H7 (cell line): ENCODE results near the gene CCN6. TPM values are rescaled to one million over a fixed set of nuclear protein-coding genes. Genes with fewer than 3 reads are reported as not detected.

Experiments used
- DNase-seq: peaks from one replicate; pipeline ENCODE4 v3.0.0; 2012
- H3K27me3 ChIP-seq: 2 replicates; pipeline ENCODE4 v1.6.0; 2011; ENCODE audit warnings: mild to moderate bottlenecking, low read length; ENCODE audit not compliant: control insufficient read depth, insufficient read depth
- H3K36me3 ChIP-seq: replicated peaks from 2 replicates; pipeline ENCODE4 v1.5.1; 2011; ENCODE audit warnings: low read length; ENCODE audit not compliant: control insufficient read depth, insufficient read depth
- H3K4me3 ChIP-seq: 2 replicates; pipeline ENCODE4 v1.5.1; 2011; ENCODE audit warnings: low read depth, mild to moderate bottlenecking, control low read depth, low read length, moderate library complexity; ENCODE audit not compliant: insufficient read depth
- total RNA-seq: library from RNA; depleted of rRNA; stranded (reverse); fragments of >200 nt; shearing (Covaris generic); gene quantifications from 2 replicates; pipeline ENCODE4 v1.2.3, GENCODE V29; 2014

CCN6 gene
- total RNA-seq, 1 experiment from 2014 or later = not detected

GRCh38 chr6:112019589-112019988 is 34.3 kb upstream of the CCN6 start:
- H3K36me3 ChIP-seq = no peaks in the 10 kb centered on the region
- no peak overlapping the region for H3K4me3 ChIP-seq
- H3K27me3 ChIP-seq = no peaks in the 10 kb centered on the region
- DNase-seq = no peak

DNA sequence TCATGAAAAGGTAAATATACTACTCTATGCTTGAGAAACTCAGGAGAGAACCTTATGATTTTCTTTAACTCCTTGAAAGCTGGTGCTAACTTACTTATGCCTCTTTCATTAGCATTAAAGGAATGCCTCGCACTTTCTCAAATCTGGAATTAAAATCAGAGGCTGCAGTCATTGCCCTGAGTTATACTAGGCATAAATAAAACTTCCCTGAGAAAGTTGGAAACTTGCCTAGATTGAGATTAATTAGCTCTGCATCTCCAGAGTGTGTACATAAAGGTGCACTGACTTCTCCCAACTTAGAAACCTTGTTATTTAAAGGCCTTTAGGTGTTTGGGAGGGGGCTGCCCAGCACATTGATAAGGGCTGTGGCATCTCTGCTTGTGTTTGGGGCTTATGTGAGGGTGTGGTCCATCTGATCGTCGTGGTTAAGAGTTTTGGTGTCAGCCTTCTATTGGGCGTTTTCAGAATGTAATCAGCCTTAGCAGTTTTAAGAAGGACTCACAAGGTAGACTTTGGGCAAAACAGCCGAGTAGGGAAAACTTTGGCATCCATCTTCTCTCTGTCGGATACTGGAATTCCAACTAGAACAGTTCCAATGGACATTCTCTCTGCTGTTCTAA is 32.1 kb upstream of the CCN6 start:
- Histone ChIP-seq H3K36me3 (no peaks in the 10 kb centered on the region), H3K27me3 (no peaks in the 10 kb centered on the region), H3K4me3 (no peak overlapping the region)
- no peak for DNase-seq

DNA sequence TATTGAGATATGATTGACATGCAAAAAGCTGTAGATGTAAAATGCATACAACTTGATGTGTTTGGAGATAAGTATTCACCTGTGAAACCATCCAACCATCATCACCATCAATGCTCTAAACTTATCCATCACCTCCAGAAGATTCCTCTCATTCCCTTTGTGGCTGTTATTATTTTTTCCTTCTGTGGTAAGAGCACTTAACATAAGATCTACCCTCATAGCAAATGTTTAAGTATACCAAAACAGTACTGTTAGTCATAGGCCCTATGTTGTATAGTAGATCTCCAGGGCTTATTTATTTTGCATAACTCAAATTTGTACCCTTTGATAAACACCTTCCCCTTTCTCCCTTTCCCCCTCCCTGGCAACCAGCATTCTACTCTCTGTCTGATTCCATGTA is 31.2 kb upstream of the CCN6 start:
- Histone ChIP-seq H3K27me3 (no peaks in the 10 kb centered on the region), H3K4me3 (no peak overlapping the region), H3K36me3 (no peaks in the 10 kb centered on the region)
- DNase-seq = no peak

GRCh38 chr6:112024464-112024863 is 29.4 kb upstream of the CCN6 start:
- no peak for DNase-seq
- no peaks in the 10 kb centered on the region for H3K27me3 ChIP-seq
- H3K36me3 ChIP-seq = no peaks in the 10 kb centered on the region
- H3K4me3 ChIP-seq = no peak overlapping the region

GRCh38 chr6:112026933-112027332 is 27.0 kb upstream of the CCN6 start:
- no peak for DNase-seq
- Histone ChIP-seq H3K27me3 (no peaks in the 10 kb centered on the region), H3K36me3 (no peaks in the 10 kb centered on the region), H3K4me3 (no peak overlapping the region)

DNA sequence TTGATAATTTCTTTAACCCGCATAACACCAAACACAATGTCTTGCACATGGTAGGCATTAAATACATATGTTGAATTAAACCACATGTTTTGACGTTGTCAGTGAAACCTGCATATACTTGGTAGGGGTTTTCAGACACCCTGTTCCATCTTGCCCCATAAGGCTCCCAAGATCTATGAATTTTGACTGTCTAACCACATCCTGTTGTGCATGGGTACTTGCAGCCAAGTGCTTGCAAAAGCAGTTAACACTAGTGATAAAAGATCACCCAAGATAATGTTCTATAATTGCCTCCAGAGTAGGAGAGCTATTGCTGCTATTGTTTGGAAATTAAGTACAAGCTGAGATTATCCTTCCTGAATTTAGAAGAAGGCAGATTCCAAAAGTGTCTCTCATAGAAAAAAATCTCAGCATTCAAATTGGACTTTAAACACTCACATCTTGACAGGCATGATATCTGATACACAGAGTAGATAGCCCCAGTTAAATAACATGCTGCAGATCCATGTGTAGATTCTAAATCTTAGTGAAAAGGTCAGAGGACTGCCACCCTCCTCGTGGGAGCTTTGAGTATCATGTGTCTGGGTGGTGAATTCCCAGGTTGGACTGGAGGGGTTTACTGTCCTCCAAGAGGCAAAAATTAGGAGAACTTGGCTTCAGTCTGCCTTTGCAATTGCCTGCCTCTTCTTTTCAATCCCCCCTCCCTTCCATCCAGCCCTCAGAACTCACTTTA is 25.8 kb upstream of the CCN6 start:
- no peak for DNase-seq
- Histone ChIP-seq H3K27me3 (no peaks in the 10 kb centered on the region), H3K36me3 (no peaks in the 10 kb centered on the region), H3K4me3 (no peak overlapping the region)

DNA sequence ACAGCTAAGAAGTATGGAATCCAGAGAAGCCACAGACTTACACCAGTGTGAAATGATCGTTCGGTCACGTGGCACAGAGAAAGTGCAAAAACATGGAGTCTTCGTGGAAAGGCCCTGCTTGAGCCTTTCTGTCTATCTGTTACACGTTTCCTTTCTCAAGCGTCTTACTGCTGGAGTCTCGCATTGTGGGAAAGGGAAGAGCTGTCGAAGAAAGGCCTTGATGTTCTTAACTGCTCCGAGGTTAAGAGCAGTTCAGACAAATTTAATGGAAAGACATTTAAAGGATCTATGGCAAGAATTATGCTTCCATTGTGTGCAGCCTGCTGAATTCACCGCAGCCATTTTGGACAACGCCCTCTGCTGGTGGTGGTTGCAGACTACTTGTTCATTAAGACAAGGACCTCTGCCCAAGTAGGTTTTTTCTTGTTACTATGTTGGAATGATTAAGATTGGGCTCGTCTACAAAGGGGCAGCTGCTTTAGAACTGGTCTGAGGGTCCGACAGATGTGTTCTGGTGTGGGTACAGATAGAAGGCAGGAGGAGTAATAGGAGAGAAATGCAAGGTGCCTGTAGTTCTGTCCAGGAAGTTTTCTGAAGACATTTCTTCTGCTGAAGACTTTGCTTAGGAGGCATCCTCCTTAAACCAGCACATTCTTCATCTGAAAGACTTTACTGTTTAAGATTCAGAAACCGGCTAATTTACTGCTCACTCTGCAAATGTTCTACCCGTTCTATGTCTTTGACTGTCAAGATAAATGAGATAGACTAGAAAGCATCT is 24.7 kb upstream of the CCN6 start:
- DNase-seq = peak; percentile 60
- Histone ChIP-seq H3K4me3 (no peak overlapping the region), H3K36me3 (no peaks in the 10 kb centered on the region), H3K27me3 (no peaks in the 10 kb centered on the region)

DNA sequence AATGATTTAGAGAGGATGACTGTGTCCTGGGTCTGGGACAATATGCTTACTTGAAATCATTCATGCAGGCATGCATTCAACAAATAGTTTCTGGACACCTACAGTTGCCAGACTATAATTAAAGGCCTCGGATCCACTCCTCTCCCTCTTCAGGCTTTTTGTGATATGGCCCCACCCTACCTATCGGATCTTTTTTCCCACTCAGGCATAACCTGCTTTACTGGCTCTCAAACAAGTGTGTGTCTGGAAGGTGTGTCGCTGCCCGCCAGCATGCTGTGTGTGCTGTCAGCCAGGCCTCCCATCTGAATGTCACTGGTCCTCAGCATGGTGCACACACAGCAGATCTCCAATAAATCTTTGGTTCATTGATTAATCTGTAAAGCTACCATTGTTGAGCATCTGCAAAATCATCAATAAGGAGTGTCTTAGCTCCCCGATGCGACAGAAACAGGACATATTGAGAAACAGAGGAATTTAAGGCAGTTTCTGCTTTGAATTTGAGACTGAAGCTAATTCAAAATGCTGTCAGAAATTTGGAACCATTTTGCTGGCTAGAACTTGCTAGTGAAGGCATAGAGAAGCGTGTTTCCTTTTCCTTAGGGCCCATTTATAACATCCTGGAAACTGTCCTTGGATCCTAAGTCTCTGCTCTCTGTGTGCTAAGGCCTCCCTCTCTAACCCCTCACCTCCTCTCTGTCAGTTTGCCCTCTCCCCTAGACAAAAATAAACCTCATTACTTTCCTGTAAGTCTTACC is 23.5 kb upstream of the CCN6 start:
- Histone ChIP-seq H3K36me3 (no peaks in the 10 kb centered on the region), H3K4me3 (no peak overlapping the region), H3K27me3 (no peaks in the 10 kb centered on the region)
- DNase-seq = no peak

GRCh38 chr6:112030961-112031660 is 22.8 kb upstream of the CCN6 start:
- DNase-seq = no peak
- Histone ChIP-seq H3K4me3 (no peak overlapping the region), H3K27me3 (no peaks in the 10 kb centered on the region), H3K36me3 (no peaks in the 10 kb centered on the region)

DNA sequence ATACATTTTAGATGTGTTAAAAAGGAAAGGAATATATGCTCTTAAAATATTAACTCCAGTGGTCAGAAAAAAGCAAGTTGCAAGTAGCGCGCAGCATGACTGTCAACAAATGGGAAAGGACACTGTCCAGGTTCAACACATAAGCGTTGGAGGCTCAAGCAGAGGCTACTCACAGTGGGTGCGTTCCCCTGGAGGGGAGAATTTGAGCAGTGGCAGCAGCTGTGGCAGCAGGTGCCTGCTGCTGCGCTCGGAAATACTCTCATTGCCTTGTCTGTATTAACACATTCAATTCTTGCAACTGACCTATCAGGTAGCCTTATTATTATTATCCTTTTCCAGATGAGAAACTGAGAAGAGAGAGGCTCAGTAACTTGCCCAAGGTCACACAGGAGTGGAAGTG is 21.9 kb upstream of the CCN6 start:
- no peak for DNase-seq
- Histone ChIP-seq H3K27me3 (no peaks in the 10 kb centered on the region), H3K36me3 (no peaks in the 10 kb centered on the region), H3K4me3 (no peak overlapping the region)

- Histone ChIP-seq H3K27me3 (no peaks in the 10 kb centered on the region), H3K36me3 (no peaks in the 10 kb centered on the region), H3K4me3 (no peak overlapping the region)
- DNase-seq = no peak
Observed at GRCh38 chr6:112032728-112033127, 21.2 kb upstream of the CCN6 start.

- DNase-seq = no peak
- Histone ChIP-seq H3K27me3 (no peaks in the 10 kb centered on the region), H3K36me3 (no peaks in the 10 kb centered on the region), H3K4me3 (no peak overlapping the region)
Observed at GRCh38 chr6:112033791-112034615, 19.9 kb upstream of the CCN6 start.

DNA sequence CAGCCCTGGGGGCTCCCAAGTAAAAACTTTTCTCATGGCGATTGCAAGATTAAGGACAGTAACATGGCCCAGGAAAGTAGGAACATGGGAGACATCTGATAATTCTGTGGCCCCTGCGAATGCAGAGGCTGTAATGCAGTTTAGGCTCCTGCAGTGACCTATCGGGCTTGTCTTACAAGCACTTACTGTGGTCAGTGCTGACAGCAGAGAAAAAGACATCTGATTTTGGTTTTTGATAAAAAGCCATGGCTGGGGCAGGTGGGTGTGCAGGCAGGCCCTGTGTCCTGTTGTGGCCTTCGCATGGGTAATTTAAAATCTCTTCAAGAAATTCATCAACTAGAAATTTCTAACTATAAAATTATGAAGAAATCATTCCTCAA is 19.3 kb upstream of the CCN6 start:
- H3K36me3 ChIP-seq = no peaks in the 10 kb centered on the region
- no peak overlapping the region for H3K4me3 ChIP-seq
- DNase-seq = no peak
- H3K27me3 ChIP-seq = no peaks in the 10 kb centered on the region
